Upper lobe of left lung (tissue), 6 donors: ENCODE results near the gene C22orf31. TPM values are rescaled to one million over a fixed set of nuclear protein-coding genes. Genes with fewer than 3 reads are reported as not detected.
A peak's percentile ranks its signal among the peaks of the same experiment; 100 is the strongest.

Source experiments
- ATAC-seq, 2 donors: fragments of 200-7000 bp; cut with Tn5 transposase; one replicate each; pipeline ENCODE4 v1.9.1; 2022; ENCODE audit warnings: mild to moderate bottlenecking in 2 of 2, moderate library complexity in 2 of 2; ENCODE audit not compliant: low FRiP score in 2 of 2
- DNase-seq, 2 donors: peaks; one replicate each; pipeline ENCODE4 v3.0.0-alpha.2; 2019 to 2020
- H3K27ac ChIP-seq, 4 donors: fragments of 200-600 bp; sonication (generic); one replicate each; pipeline ENCODE4 v1.5.1; 2016 to 2019
- H3K27me3 ChIP-seq, 4 donors: fragments of 200-600 bp; sonication (generic); one replicate each; pipeline ENCODE4 v1.5.1; 2017 to 2019
- H3K36me3 ChIP-seq, 4 donors: fragments of 200-600 bp; sonication (generic); one replicate each; pipeline ENCODE4 v1.5.1; 2016 to 2019
- H3K4me1 ChIP-seq, 4 donors: fragments of 200-600 bp; sonication (generic); one replicate each; pipeline ENCODE4 v1.5.1; 2018 to 2019
- H3K4me3 ChIP-seq, 4 donors: fragments of 200-600 bp; sonication (generic); one replicate each; pipeline ENCODE4 v1.5.1; 2017 to 2019; ENCODE audit warnings: mild to moderate bottlenecking in 2 of 4, moderate library complexity in 1 of 4
- H3K9me3 ChIP-seq, 4 donors: fragments of 200-600 bp; sonication (generic); one replicate each; pipeline ENCODE4 v1.5.1; 2018 to 2019
- EP300 ChIP-seq, 4 donors: sonication (generic); formaldehyde crosslinking; IDR thresholded peaks; one replicate each; pipeline ENCODE4 v1.5.1; 2017; ENCODE audit warnings: antibody characterized with exemption in 4 of 4, control low read depth in 2 of 4
- POLR2A ChIP-seq, 4 donors: fragments of 450-650 bp; IDR thresholded peaks; one replicate each; pipeline ENCODE4 v1.5.1; 2016 to 2017; ENCODE audit warnings: antibody characterized with exemption in 4 of 4, mild to moderate bottlenecking in 2 of 4
- POLR2AphosphoS5 ChIP-seq, 2 donors: sonication (generic); formaldehyde crosslinking; IDR thresholded peaks; one replicate each; pipeline ENCODE4 v1.5.1; 2017; ENCODE audit warnings: antibody characterized with exemption in 2 of 2
- WGBS, 2 donors: methylation state at CpG; one replicate each; pipeline ENCODE4 v1.1.5; 2017 to 2018; 5-methylcytosine and 5-hydroxymethylcytosine counted together
- total RNA-seq, 6 donors: library from RNA; depleted of rRNA in 4 of 6; stranded (reverse); fragments of >200 nt in 4 of 6; gene quantifications; one replicate each; pipeline versions ENCODE4 v1.1.0 to v1.2.1, GENCODE V29; 2016 to 2021
- TF ChIP-seq, protein P1 (sequence below), 6 experiments: fragments of 450-650 bp in 4 of 6; fragments of 200-600 bp in 2 of 6; sonication (generic) in 2 of 6; IDR thresholded peaks; one replicate each; pipeline ENCODE4 v1.5.1; 2016 to 2019; ENCODE audit warnings: antibody characterized with exemption in 6 of 6
- donor health status: DM: no; HTN: no; CAD: no; lungs with moderate emphysema.
- donor health status: DM: no; HTN: yes; CAD: no; lungs with severe emphysema.

Gene C22orf31
- total RNA-seq, 6 donors from 2014 or later: not detected

DNA sequence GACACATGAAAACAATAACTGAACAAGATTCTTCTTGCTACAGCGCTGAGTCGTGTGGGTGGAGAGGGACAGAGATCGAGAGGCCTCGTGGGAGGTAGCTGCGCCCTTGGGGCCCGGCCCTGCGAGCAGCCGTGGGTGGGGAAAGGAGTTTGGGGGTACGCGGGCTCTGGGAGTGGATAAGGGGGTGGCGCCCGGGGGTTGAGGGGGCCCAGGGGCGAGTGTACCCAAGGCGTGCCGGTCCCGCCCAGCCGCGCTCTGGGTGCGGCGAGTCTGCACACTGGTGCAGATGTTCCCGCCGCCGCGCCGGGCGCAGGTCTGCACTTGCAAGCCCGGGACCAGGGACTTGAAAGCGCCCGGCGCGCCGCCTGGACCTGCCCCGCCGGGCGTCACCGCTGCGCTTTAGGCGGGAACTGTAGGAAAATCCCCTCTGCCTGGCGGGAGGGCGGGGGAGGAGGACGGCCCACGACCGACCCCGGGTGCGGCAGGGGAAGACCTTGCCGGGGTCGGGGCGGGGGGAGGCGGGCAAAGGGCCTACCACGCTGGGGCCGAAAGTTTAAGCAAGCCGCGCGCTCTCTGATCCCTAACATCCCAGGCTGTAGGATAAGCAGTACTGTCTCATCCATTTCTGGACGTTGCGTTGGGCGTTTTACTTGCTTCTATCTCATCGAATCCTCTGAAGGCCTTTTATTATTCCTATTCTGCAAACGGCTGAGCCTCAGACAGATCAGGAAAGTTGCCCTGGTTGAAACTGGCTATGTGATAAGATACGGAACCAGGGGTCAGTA is 9.8 kb upstream of the C22orf31 start:
- peaks cover 0 to 5% (median 0%) of the 10 kb centered on the region in 4 donors for H3K27me3 ChIP-seq
- no peak for TF ChIP-seq POLR2A (IDR thresholded peaks at IDR 0.05)
- TF ChIP-seq, protein P1, sequence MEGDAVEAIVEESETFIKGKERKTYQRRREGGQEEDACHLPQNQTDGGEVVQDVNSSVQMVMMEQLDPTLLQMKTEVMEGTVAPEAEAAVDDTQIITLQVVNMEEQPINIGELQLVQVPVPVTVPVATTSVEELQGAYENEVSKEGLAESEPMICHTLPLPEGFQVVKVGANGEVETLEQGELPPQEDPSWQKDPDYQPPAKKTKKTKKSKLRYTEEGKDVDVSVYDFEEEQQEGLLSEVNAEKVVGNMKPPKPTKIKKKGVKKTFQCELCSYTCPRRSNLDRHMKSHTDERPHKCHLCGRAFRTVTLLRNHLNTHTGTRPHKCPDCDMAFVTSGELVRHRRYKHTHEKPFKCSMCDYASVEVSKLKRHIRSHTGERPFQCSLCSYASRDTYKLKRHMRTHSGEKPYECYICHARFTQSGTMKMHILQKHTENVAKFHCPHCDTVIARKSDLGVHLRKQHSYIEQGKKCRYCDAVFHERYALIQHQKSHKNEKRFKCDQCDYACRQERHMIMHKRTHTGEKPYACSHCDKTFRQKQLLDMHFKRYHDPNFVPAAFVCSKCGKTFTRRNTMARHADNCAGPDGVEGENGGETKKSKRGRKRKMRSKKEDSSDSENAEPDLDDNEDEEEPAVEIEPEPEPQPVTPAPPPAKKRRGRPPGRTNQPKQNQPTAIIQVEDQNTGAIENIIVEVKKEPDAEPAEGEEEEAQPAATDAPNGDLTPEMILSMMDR (IDR thresholded peaks at IDR 0.05): no peak
- no peak for TF ChIP-seq EP300 (IDR thresholded peaks at IDR 0.05)
- no peak for TF ChIP-seq POLR2AphosphoS5 (IDR thresholded peaks at IDR 0.05)
- H3K4me1 ChIP-seq: peaks cover 17 to 34% (median 33%) of the 10 kb centered on the region in 4 donors
- WGBS, 2 donors: 10 to 22% methylated on average over 13 to 39 of the region's 60 CpGs
- H3K27ac ChIP-seq: no peak overlapping the region
- no peaks in the 10 kb centered on the region for H3K9me3 ChIP-seq
- H3K4me3 ChIP-seq: peak overlapping the region; percentile 7 to 93 (median 58)
- ATAC-seq (peak in 1 of 2 donors; percentile 57), DNase-seq (peak; percentile 61 to 93)
- no peaks in the 10 kb centered on the region for H3K36me3 ChIP-seq

DNA sequence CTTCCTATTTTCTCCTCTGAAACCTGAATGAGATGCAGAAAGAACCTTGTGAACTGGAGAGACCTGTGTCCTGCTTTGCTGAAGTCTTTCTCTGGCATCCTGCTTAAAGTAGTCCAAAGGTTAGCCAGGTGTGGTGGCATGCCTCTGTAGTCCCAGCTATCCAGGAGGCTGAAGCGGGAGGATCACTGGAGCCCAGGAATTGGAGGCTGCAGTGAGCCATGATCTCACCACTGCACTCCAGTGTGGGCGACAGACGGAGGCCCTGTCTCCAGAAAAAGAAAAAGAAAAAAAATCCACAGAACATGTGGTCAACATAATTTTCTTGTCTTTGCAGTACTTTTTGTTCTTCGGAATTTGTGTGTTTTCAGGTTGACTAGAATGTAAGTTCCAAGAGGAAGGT is 8.9 kb upstream of the C22orf31 start:
- Histone ChIP-seq H3K9me3 (no peaks in the 10 kb centered on the region), H3K4me1 (peaks cover 17 to 34% (median 33%) of the 10 kb centered on the region in 4 donors), H3K27me3 (peaks cover 0 to 5% (median 0%) of the 10 kb centered on the region in 4 donors), H3K27ac (no peak overlapping the region), H3K4me3 (no peak overlapping the region), H3K36me3 (no peaks in the 10 kb centered on the region)
- TF ChIP-seq POLR2AphosphoS5 (IDR thresholded peaks at IDR 0.05) (no peak), POLR2A (IDR thresholded peaks at IDR 0.05) (no peak), EP300 (IDR thresholded peaks at IDR 0.05) (no peak)
- TF ChIP-seq, protein P1 (IDR thresholded peaks at IDR 0.05): no peak
- ATAC-seq (no peak), DNase-seq (no peak)
- WGBS, 2 donors: 84 to 90% methylated on average over 4 of the region's 4 CpGs

DNA sequence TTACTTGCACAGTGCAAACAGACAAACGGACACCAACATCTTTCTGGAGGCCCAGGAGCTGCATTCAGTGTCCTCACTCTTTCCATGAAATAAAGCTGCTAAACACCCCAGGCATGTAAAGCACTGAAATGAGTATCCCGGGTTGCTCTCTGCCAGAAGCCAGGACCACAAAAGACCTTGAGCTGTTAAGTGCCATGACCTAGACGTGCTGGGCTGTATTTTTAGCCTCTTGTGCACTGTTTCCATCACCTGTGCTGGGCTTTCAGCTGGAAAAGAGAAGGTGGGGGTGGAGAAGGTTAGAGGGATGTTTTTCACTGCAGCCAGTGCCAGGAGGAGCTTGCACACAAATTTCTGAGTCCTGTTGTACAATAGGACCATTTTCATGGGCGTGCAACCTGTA is 7.8 kb upstream of the C22orf31 start:
- Histone ChIP-seq H3K27ac (no peak overlapping the region), H3K27me3 (peaks cover 0 to 5% (median 0%) of the 10 kb centered on the region in 4 donors), H3K9me3 (no peaks in the 10 kb centered on the region), H3K4me1 (peaks cover 17 to 33% (median 32%) of the 10 kb centered on the region in 4 donors), H3K36me3 (no peaks in the 10 kb centered on the region), H3K4me3 (no peak overlapping the region)
- 78 to 91% methylated on average over 4 of the region's 4 CpGs for WGBS, 2 donors
- DNase-seq: no peak
- no peak for TF ChIP-seq POLR2AphosphoS5 (IDR thresholded peaks at IDR 0.05)
- TF ChIP-seq POLR2A (IDR thresholded peaks at IDR 0.05): no peak
- TF ChIP-seq, protein P1 (IDR thresholded peaks at IDR 0.05): no peak
- ATAC-seq: no peak

DNA sequence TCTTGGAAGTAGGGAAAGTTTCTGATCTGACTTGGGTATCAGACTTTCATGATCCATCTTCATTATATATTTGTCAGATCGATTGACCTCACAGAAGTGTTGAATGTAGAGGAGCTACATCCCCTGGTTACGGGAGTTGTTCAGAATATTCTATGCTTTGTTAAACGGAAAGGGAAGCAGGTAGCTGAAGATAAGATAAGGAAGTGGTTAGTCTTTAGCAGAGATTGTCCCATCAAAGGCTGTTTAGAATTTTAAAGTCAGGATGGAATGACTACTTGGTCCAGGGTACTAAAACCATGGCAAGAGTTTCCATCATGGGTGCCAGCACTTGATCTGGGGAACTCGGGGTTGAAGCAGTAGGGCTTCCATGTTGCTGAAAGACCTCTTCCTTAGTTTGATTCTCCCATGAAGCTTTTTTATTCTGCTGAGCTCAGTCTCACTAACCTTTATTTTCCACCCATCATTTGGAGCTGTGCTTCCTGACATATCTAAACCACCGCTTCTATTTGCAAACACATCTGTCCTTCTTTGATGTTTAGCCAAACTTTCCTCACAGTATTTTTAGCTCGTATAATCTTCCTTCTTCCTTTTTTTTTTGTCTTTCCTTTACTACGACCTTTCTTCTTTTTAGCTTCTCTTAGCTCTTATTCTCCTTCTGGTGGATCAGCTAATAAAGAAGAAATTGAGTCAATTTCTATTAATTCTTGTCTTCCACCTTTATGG is 4.0 kb upstream of the C22orf31 start:
- Histone ChIP-seq H3K36me3 (no peaks in the 10 kb centered on the region), H3K9me3 (no peaks in the 10 kb centered on the region), H3K4me3 (no peak overlapping the region), H3K4me1 (peaks cover 0 to under 1% (median 0%) of the 10 kb centered on the region in 4 donors), H3K27me3 (no peaks in the 10 kb centered on the region), H3K27ac (no peak overlapping the region)
- WGBS, 2 donors: 31 to 41% methylated on average over 7 of the region's 7 CpGs
- DNase-seq: no peak
- TF ChIP-seq, protein P1 (IDR thresholded peaks at IDR 0.05): no peak
- no peak for TF ChIP-seq EP300 (IDR thresholded peaks at IDR 0.05)
- no peak for TF ChIP-seq POLR2AphosphoS5 (IDR thresholded peaks at IDR 0.05)
- TF ChIP-seq POLR2A (IDR thresholded peaks at IDR 0.05): no peak
- ATAC-seq: no peak
